HG02981 (cell line): ENCODE measurements around the gene TIMP2.
"Not testable (repeated sequence)": the region's sequence is repeated elsewhere in the genome, so short reads cannot be mapped to it uniquely, and the experiment has no call there.

Experiments
- ATAC-seq: cut with Tn5 transposase; IDR thresholded peaks from one replicate; pipeline ENCODE4 v1.9.1; 2021; ENCODE audit warnings: mild to moderate bottlenecking, moderate library complexity; ENCODE audit not compliant: unreplicated experiment

Gene TIMP2

GRCh38 chr17:78933959-78934568 lies 8.9 kb upstream of the TIMP2 start:
- ATAC-seq: no peak

GRCh38 chr17:78933025-78933958 lies 8.1 kb upstream of the TIMP2 start:
- ATAC-seq: no peak

GRCh38 chr17:78929908-78930775 lies 5.0 kb upstream of the TIMP2 start:
- no peak for ATAC-seq

- no peak for ATAC-seq
Measured at GRCh38 chr17:78925662-78926555, 722 bp upstream of the TIMP2 start.

GRCh38 chr17:78924481-78925151 lies 571 bp downstream of the TIMP2 start:
- no peak for ATAC-seq

- no peak for ATAC-seq
Measured at GRCh38 chr17:78923660-78924453, 1.3 kb downstream of the TIMP2 start.

- ATAC-seq: no peak
Measured at GRCh38 chr17:78922816-78923498, 2.2 kb downstream of the TIMP2 start.

GRCh38 chr17:78921437-78921971 lies 3.7 kb downstream of the TIMP2 start:
- ATAC-seq: no peak

GRCh38 chr17:78920528-78920927 lies 4.7 kb downstream of the TIMP2 start:
- no peak for ATAC-seq

GRCh38 chr17:78919861-78920450 lies 5.2 kb downstream of the TIMP2 start:
- no peak for ATAC-seq

GRCh38 chr17:78918979-78919378 lies 6.2 kb downstream of the TIMP2 start:
- ATAC-seq: no peak

- no peak for ATAC-seq
Measured at GRCh38 chr17:78917451-78918275, 7.5 kb downstream of the TIMP2 start.

GRCh38 chr17:78915872-78916632 lies 9.1 kb downstream of the TIMP2 start:
- ATAC-seq: no peak

- ATAC-seq: no peak
Measured at GRCh38 chr17:78913115-78913514, 12.1 kb downstream of the TIMP2 start.

- no peak for ATAC-seq
Measured at GRCh38 chr17:78912082-78912481, 13.1 kb downstream of the TIMP2 start.

- ATAC-seq: not testable (repeated sequence)
Measured at GRCh38 chr17:78911543-78911942, 13.6 kb downstream of the TIMP2 start.
